ENCODE data around the gene RFPL3.

DNA sequence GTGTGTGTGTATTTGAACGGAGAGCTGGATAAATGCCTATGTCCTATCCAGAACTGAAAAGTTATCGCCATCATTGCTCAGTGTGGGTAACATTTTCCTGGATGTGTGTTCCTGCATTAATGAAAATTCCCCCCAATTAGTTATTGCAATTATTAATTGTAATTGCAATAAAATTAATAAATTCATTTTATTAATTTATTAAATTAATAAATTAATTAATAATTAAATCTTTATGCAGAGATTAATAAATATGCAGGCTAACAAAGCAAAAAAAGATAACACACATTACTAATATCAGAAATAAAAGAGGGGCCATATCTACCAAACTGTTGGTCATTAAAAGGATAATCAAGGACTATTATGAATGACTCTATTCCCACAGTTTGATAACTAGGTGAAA lies 3.6 kb downstream of the RFPL3 start:
- TF ChIP-seq, protein P1, sequence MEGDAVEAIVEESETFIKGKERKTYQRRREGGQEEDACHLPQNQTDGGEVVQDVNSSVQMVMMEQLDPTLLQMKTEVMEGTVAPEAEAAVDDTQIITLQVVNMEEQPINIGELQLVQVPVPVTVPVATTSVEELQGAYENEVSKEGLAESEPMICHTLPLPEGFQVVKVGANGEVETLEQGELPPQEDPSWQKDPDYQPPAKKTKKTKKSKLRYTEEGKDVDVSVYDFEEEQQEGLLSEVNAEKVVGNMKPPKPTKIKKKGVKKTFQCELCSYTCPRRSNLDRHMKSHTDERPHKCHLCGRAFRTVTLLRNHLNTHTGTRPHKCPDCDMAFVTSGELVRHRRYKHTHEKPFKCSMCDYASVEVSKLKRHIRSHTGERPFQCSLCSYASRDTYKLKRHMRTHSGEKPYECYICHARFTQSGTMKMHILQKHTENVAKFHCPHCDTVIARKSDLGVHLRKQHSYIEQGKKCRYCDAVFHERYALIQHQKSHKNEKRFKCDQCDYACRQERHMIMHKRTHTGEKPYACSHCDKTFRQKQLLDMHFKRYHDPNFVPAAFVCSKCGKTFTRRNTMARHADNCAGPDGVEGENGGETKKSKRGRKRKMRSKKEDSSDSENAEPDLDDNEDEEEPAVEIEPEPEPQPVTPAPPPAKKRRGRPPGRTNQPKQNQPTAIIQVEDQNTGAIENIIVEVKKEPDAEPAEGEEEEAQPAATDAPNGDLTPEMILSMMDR (conservative IDR thresholded peaks at IDR 0.05; ENCODE audit: low read depth, low read length) = no peak
- no peak for TF ChIP-seq EZH2 (IDR thresholded peaks at IDR 0.05; ENCODE audit: low read length, unreplicated experiment)
